OCI-LY3 (cell line): Measurements from ENCODE around the gene NMBR.

Source experiments
- EZH2phosphoT487 ChIP-seq: fragments of 200-600 bp; shearing (Covaris generic); IDR thresholded peaks from 2 replicates; pipeline ENCODE4 v1.6.1; 2018; ENCODE audit warnings: antibody characterized with exemption, mixed run types, low read depth
- TF ChIP-seq, protein P1 (sequence below): fragments of 200-600, 300-600 bp; sonication (generic); IDR thresholded peaks from 2 replicates; pipeline ENCODE4 v1.5.1; 2014; ENCODE audit warnings: antibody characterized with exemption, low read length, low read depth

DNA sequence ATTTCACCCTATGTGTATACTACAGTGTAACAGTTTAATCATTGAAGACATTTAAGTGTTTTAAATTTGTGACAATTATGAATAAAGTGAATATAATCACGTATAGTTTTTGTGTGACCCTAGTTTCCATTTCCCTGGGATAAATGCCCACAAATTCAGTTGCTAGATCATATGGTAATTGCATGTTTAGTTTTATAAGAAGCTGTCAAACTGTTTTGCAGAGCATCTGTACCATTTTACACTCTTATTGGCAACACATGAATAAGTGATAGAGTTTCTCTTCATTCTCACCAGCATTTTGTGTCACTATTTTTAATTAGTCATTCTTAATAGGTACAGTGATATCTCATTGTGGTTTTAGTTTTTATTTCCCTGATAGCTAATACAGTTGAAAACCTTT is 7.4 kb upstream of the NMBR start:
- TF ChIP-seq, protein P1, sequence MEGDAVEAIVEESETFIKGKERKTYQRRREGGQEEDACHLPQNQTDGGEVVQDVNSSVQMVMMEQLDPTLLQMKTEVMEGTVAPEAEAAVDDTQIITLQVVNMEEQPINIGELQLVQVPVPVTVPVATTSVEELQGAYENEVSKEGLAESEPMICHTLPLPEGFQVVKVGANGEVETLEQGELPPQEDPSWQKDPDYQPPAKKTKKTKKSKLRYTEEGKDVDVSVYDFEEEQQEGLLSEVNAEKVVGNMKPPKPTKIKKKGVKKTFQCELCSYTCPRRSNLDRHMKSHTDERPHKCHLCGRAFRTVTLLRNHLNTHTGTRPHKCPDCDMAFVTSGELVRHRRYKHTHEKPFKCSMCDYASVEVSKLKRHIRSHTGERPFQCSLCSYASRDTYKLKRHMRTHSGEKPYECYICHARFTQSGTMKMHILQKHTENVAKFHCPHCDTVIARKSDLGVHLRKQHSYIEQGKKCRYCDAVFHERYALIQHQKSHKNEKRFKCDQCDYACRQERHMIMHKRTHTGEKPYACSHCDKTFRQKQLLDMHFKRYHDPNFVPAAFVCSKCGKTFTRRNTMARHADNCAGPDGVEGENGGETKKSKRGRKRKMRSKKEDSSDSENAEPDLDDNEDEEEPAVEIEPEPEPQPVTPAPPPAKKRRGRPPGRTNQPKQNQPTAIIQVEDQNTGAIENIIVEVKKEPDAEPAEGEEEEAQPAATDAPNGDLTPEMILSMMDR, result no peak
- no peak for TF ChIP-seq EZH2phosphoT487
